Left lung (tissue), 10 donors: ENCODE results near the gene CSF3. TPM values are rescaled to one million over a fixed set of nuclear protein-coding genes. Genes with fewer than 3 reads are reported as not detected.

Experiments
- ATAC-seq: fragments of 200-7000 bp; cut with Tn5 transposase; one replicate; pipeline ENCODE4 v1.9.1; 2020; ENCODE audit warnings: moderate library complexity
- DNase-seq, 4 donors: peaks; one replicate each; pipeline ENCODE4 v3.0.0-alpha.2; 2013 to 2020
- H3K27ac ChIP-seq, 2 donors: fragments of 200-600 bp; sonication (generic) in 1 of 2; one replicate each; pipeline versions ENCODE4 v1.5.0 to v1.8.0; 2020 to 2021
- H3K27me3 ChIP-seq, 2 donors: fragments of 200-600 bp; sonication (generic) in 1 of 2; one replicate each; pipeline versions ENCODE4 v1.5.0 to v1.8.0; 2020 to 2021
- H3K36me3 ChIP-seq, 2 donors: fragments of 200-600 bp; sonication (generic) in 1 of 2; one replicate each; pipeline versions ENCODE4 v1.5.0 to v1.8.0; 2020 to 2021
- H3K4me1 ChIP-seq, 2 donors: fragments of 200-600 bp; one replicate each; pipeline ENCODE4 v1.8.0; 2021
- H3K4me3 ChIP-seq, 2 donors: fragments of 200-600 bp; sonication (generic) in 1 of 2; one replicate each; pipeline versions ENCODE4 v1.5.0 to v1.8.0; 2020 to 2021; ENCODE audit warnings: mild to moderate bottlenecking in 1 of 2
- H3K9me3 ChIP-seq, 2 donors: fragments of 200-600 bp; sonication (generic) in 1 of 2; one replicate each; pipeline versions ENCODE4 v1.5.0 to v1.8.0; 2020 to 2021
- CTCF ChIP-seq, 2 donors: fragments of 200-600 bp; sonication (generic) in 1 of 2; IDR thresholded peaks; one replicate each; pipeline versions ENCODE4 v1.5.0 to v1.8.0; 2021; ENCODE audit warnings: antibody characterized with exemption in 2 of 2
- intact Hi-C, 2 donors: fragments of 100-400 bp; cut with DNase I; formaldehyde crosslinking; loops; one replicate each; pipeline versions ENCODE4 v1.11.2 to v1.14.2; 2022
- polyA plus RNA-seq, 6 donors: library from polyadenylated mRNA; unstranded; fragments of 120-200 nt; gene quantifications; one replicate each; pipeline ENCODE4 v1.2.1, GENCODE V29; 2013; ENCODE audit not compliant: insufficient read length in 6 of 6
- total RNA-seq, 2 donors: library from RNA; stranded (reverse); fragmentation: NEBNext Ultra II Directional; extraction: Animal tissue kit (Norgen Biotek cat#: 25700); gene quantifications; one replicate each; pipeline ENCODE4 v1.2.1, GENCODE V29; 2021
- donor health status: DM: no; HTN: yes; CAD: no.
- donor health status: DM: no; HTN: no; CAD: no.

The CSF3 gene
- total and polyA plus RNA-seq, 8 donors: 0.61 to 1.7 TPM; not detected in 6

- no peak for TF ChIP-seq CTCF (IDR thresholded peaks at IDR 0.05)
- DNase-seq: peak in 1 of 4 donors; percentile 72
- H3K4me1 ChIP-seq: peaks cover 24 to 79% of the 10 kb centered on the region in 2 donors
- peak overlapping the region in 1 of 2 donors; percentile 35 for H3K27ac ChIP-seq
- no peaks in the 10 kb centered on the region for H3K9me3 ChIP-seq
- ATAC-seq: no peak
- intact Hi-C loops: no loop called here
- H3K36me3 ChIP-seq: peaks cover 0 to 21% of the 10 kb centered on the region in 2 donors
- H3K27me3 ChIP-seq: no peaks in the 10 kb centered on the region
- peak overlapping the region in 1 of 2 donors; percentile 5 for H3K4me3 ChIP-seq
Measured at GRCh38 chr17:40015998-40016985, 1.1 kb downstream of the CSF3 start.

GRCh38 chr17:40017422-40018080 is 2.3 kb downstream of the CSF3 start:
- peak overlapping the region in 1 of 2 donors; percentile 48 for H3K27ac ChIP-seq
- no peaks in the 10 kb centered on the region for H3K9me3 ChIP-seq
- intact Hi-C loops: no loop called here
- peak in 1 of 4 donors; percentile 63 for DNase-seq
- H3K27me3 ChIP-seq: no peaks in the 10 kb centered on the region
- no peak for TF ChIP-seq CTCF (IDR thresholded peaks at IDR 0.05)
- peaks cover 0 to 33% of the 10 kb centered on the region in 2 donors for H3K36me3 ChIP-seq
- peaks cover 27 to 92% of the 10 kb centered on the region in 2 donors for H3K4me1 ChIP-seq
- H3K4me3 ChIP-seq: no peak overlapping the region
- no peak for ATAC-seq

- no peak overlapping the region for H3K4me3 ChIP-seq
- peaks cover 0 to 41% of the 10 kb centered on the region in 2 donors for H3K36me3 ChIP-seq
- no peak for TF ChIP-seq CTCF (IDR thresholded peaks at IDR 0.05)
- no peaks in the 10 kb centered on the region for H3K27me3 ChIP-seq
- H3K9me3 ChIP-seq: no peaks in the 10 kb centered on the region
- intact Hi-C loops: no loop called here
- DNase-seq: peak in 2 of 4 donors; percentile 67
- peak overlapping the region in 1 of 2 donors; percentile 48 for H3K27ac ChIP-seq
- H3K4me1 ChIP-seq: peaks cover 34 to 99% of the 10 kb centered on the region in 2 donors
- ATAC-seq: no peak
Measured at GRCh38 chr17:40018211-40019121, 3.2 kb downstream of the CSF3 start.

- Histone ChIP-seq H3K9me3 (no peaks in the 10 kb centered on the region), H3K4me1 (peaks cover 30 to 98% of the 10 kb centered on the region in 2 donors), H3K4me3 (no peak overlapping the region), H3K27me3 (no peaks in the 10 kb centered on the region), H3K36me3 (peaks cover 0 to 44% of the 10 kb centered on the region in 2 donors), H3K27ac (peak overlapping the region in 1 of 2 donors; percentile 48)
- ATAC-seq (no peak), DNase-seq (peak in 1 of 4 donors; percentile 70)
- intact Hi-C loops: no loop called here
- no peak for TF ChIP-seq CTCF (IDR thresholded peaks at IDR 0.05)
Measured at GRCh38 chr17:40019140-40019991, 4.1 kb downstream of the CSF3 start.
